Nephron progenitor cell (in vitro differentiated cells): ENCODE results near the gene CTNNBIP1.

Source experiments
- DNase-seq: peaks from one replicate; pipeline ENCODE4 v3.0.0; 2021
- H3K27ac Mint-ChIP-seq: 2 replicates; pipeline ENCODE4 v1.8.0; 2021; ENCODE audit warnings: mild to moderate bottlenecking, moderate library complexity, mixed read lengths
- H3K27me3 Mint-ChIP-seq: 2 replicates; pipeline ENCODE4 v1.8.0; 2021; ENCODE audit warnings: mild to moderate bottlenecking, low read depth, mixed read lengths; ENCODE audit not compliant: poor library complexity
- H3K36me3 Mint-ChIP-seq: 2 replicates; pipeline ENCODE4 v1.8.0; 2021; ENCODE audit warnings: low read depth, mixed read lengths
- H3K4me1 Mint-ChIP-seq: 2 replicates; pipeline ENCODE4 v1.8.0; 2021; ENCODE audit warnings: mixed read lengths
- H3K4me3 Mint-ChIP-seq: 2 replicates; pipeline ENCODE4 v1.8.0; 2021; ENCODE audit warnings: mild to moderate bottlenecking, moderate library complexity, mixed read lengths
- H3K9me3 Mint-ChIP-seq: 2 replicates; pipeline ENCODE4 v1.8.0; 2021; ENCODE audit warnings: mild to moderate bottlenecking, moderate library complexity, mixed read lengths
- CTCF ChIP-seq: fragments of 200-600 bp; sonication (generic); IDR thresholded peaks from 2 replicates; pipeline ENCODE4 v1.5.0; 2021; ENCODE audit warnings: antibody characterized with exemption

The CTNNBIP1 gene

DNA sequence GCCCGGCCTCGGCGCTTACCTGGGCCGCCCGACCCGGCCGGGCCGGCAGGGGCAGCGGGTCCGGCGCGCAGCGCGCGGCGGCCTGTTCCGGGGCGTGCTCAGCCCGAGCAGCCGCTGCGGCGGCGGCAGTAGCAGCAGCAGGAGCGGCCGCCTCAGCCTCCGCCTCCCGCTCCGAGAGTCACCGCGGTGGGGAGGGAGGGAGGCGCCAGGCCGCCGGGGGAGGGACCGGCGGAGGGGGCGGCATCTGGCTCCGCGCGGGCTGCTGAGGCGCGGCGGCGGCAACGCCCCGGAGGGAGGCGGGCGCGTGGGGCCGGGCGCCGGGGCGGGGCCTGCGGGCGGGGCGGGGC is at the start of gene CTNNBIP1:
Gene CTNNBIP1 (minus strand): TSS at position 194 of the 347 bp plus-strand sequence. CDS start 38,205 bp downstream, outside the sequence.
- Mint-ChIP-seq H3K27me3 (peaks cover 9% of the 10 kb centered on the region), H3K9me3 (no peaks in the 10 kb centered on the region), H3K4me1 (peaks cover 62% of the 10 kb centered on the region), H3K36me3 (peaks cover 16% of the 10 kb centered on the region), H3K4me3 (peak within 1 kb of the TSS; percentile 98), H3K27ac (peak within 1 kb of the TSS; percentile 99)
- no peak for DNase-seq
- no peak for TF ChIP-seq CTCF

DNA sequence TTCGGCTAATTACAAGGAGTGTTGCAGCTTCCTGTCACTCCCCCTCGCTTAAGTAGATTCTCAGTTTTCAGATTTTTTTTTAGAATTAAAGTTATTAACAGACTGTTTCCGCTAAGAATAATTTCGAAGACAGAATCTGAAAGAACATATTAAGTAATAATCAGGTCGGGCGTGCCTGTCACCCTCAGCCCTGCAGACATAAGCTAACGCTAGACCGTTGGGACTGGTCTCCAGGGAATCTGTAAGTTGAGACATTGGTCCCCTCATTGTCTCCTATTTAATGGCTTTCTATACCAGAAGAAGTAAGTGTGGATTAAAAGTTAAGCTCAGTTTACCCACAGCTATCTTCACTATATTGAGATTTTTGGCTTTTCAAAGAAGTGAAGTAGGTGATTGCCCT is 47.7 kb upstream of the CTNNBIP1 start:
- no peaks in the 10 kb centered on the region for H3K9me3 Mint-ChIP-seq
- peaks cover 4% of the 10 kb centered on the region for H3K36me3 Mint-ChIP-seq
- no peak for TF ChIP-seq CTCF

DNA sequence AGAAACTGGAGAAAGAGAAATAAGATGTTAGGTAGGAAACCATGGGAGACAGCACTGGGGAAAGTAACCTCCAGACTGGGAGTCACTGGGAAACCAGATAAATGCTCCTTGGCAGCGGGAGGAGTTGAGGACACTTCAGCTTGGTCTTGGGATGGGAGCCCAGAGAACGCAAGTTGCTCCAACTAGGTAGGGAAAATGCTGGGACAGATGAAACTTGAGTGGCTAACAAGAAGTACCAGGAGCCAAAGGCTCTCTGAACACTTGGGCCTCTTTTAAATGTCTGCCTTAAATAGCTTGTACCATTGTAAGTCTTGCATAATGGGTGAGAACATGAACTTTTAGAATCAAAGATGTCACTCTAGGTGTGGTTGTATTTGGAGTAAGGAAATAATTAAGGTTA is 36.2 kb upstream of the CTNNBIP1 start:
- no peak for TF ChIP-seq CTCF
- Mint-ChIP-seq H3K27ac (no peak overlapping the region), H3K9me3 (no peaks in the 10 kb centered on the region), H3K27me3 (peaks cover 2% of the 10 kb centered on the region), H3K4me1 (peaks cover 19% of the 10 kb centered on the region), H3K4me3 (no peak overlapping the region), H3K36me3 (peaks cover 11% of the 10 kb centered on the region)
- DNase-seq: no peak

More for the DNA sequence above, 47.7 kb upstream of the CTNNBIP1 start:
- Mint-ChIP-seq H3K4me1 (peaks cover 31% of the 10 kb centered on the region), H3K27ac (no peak overlapping the region), H3K27me3 (no peaks in the 10 kb centered on the region), H3K4me3 (no peak overlapping the region)
- no peak for DNase-seq

DNA sequence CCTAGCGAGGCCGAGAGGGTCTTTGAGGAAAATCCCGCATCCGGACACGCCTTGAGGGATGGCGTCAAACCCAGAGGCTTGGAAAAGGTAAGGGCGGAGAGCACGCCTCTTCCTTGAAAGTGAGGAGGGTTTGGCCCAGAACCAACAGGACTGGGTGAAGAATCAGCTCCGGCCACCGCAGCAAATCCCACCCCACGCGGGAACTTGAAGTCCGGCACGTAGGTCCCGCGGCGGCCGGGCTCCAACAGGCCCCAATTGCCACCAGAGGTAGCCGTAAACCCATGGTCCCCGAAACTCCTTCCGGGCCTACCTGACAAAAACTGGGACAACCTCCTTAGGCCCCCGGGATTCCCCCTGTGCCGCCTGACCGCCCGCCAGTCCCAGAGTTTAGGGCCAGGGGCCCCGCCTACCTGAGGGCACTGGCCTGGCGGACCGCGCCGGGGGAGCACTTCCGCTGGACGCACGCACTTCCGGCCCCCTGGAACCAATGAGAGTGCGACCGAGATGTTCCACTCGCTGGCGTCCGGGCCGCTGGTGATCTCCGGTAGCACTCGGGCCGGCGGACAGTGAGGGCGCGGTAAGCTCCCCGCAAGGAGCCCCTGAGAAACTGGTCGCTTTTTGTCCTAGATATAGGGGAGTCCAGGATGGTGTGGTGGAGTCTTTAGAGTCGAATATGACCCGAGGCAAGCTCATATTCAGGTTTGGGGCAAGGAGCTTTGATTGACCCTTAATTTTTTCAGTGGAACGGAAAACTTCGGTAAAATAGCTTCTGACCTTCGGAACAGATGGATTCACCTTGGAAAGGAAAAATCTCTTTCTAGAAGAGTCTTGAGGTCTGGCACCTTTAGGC is 33.1 kb upstream of the CTNNBIP1 start, which contains the start of the genes LZIC and NMNAT1:
Gene LZIC (minus strand): TSS at position 453 of the 850 bp plus-strand sequence. CDS start 6,772 bp downstream, outside the sequence.
Gene NMNAT1 (plus strand): TSS at position 537 of the 850 bp plus-strand sequence. CDS start 28,599 bp downstream, outside the sequence.
- peaks cover 14% of the 10 kb centered on the region for H3K4me1 Mint-ChIP-seq
- no peaks in the 10 kb centered on the region for H3K9me3 Mint-ChIP-seq
- H3K36me3 Mint-ChIP-seq: peaks cover 23% of the 10 kb centered on the region
- peaks cover 2% of the 10 kb centered on the region for H3K27me3 Mint-ChIP-seq
- peak within 1 kb of the TSS; percentile 99 for H3K27ac Mint-ChIP-seq
- H3K4me3 Mint-ChIP-seq: peak within 1 kb of the TSS; percentile 98
- TF ChIP-seq CTCF: no peak
- peak; percentile 91 for DNase-seq

GRCh38 chr1:9942399-9942938 is 32.4 kb upstream of the CTNNBIP1 start:
- Mint-ChIP-seq H3K36me3 (peaks cover 18% of the 10 kb centered on the region), H3K27me3 (peaks cover 2% of the 10 kb centered on the region), H3K27ac (peak overlapping the region; percentile 99), H3K4me3 (peak overlapping the region; percentile 98), H3K4me1 (peaks cover 14% of the 10 kb centered on the region), H3K9me3 (no peaks in the 10 kb centered on the region)
- DNase-seq: no peak
- TF ChIP-seq CTCF: peak; percentile 54
